HEK293 (cell line): ENCODE data around the gene EPB41L5.
A peak's percentile ranks its signal among the peaks of the same experiment; 100 is the strongest.
"Not testable (repeated sequence)": the region's sequence is repeated elsewhere in the genome, so short reads cannot be mapped to it uniquely, and the experiment has no call there.

ENCODE experiments used
- CTCF ChIA-PET: fragments of 350-600 bp; formaldehyde crosslinking; extraction: SDS; loops from one replicate; lab custom pipeline; 2021; ENCODE audit warnings: antibody characterized with exemption; lab: Yijun Ruan, JAX
- POLR2A ChIA-PET: fragments of 300-600 bp; formaldehyde crosslinking; extraction: SDS; loops from one replicate; lab custom pipeline; 2020; ENCODE audit warnings: antibody characterized with exemption, inconsistent platforms; lab: Yijun Ruan, JAX
- H3K27ac ChIP-seq: fragments of 200-500 bp; sonication (Bioruptor generic); 2 replicates; pipeline ENCODE4 v1.5.1; 2014; ENCODE audit warnings: low read depth, low read length, control low read depth, inconsistent platforms; ENCODE audit errors: extremely low read depth
- H3K36me3 ChIP-seq, 2 experiments: fragments of 200-500 bp in 1 of 2; sonication (Bioruptor generic) in 1 of 2; 1 replicate in 1 of 2; 2 replicates in 1 of 2; pipeline ENCODE4 v1.5.1; 2014 to 2017; ENCODE audit warnings: inconsistent platforms in 2 of 2, low read length in 2 of 2; ENCODE audit not compliant: control insufficient read depth in 2 of 2, insufficient read depth in 1 of 2
- H3K4me1 ChIP-seq: fragments of 200-500 bp; sonication (Bioruptor generic); 2 replicates; pipeline ENCODE4 v1.5.1; 2014; ENCODE audit warnings: mild to moderate bottlenecking, low read length, inconsistent platforms; ENCODE audit not compliant: control insufficient read depth, insufficient read depth
- H3K4me3 ChIP-seq: 2 replicates; pipeline ENCODE4 v1.5.1; 2011; ENCODE audit warnings: low read depth, mild to moderate bottlenecking, control low read depth, low read length, moderate library complexity
- H3K9me3 ChIP-seq: fragments of 200-500 bp; sonication (Bioruptor generic); 2 replicates; pipeline ENCODE4 v1.5.1; 2014; ENCODE audit warnings: low read depth, low read length, inconsistent platforms; ENCODE audit not compliant: control insufficient read depth, insufficient read depth
- BCL11B ChIP-seq: fragments of 450-650 bp; formaldehyde crosslinking; IDR thresholded peaks from 2 replicates; pipeline ENCODE4 v1.5.1; 2016; ENCODE audit warnings: low read depth, missing biosample characterization, missing genetic modification characterization
- HOXC10 ChIP-seq: sonication (generic); formaldehyde crosslinking; IDR thresholded peaks from 2 replicates; pipeline ENCODE4 v1.8.1; 2023; ENCODE audit warnings: mild to moderate bottlenecking, missing genetic modification reagents
- KLF7 ChIP-seq: fragments of 450-650 bp; formaldehyde crosslinking; IDR thresholded peaks from 2 replicates; pipeline ENCODE4 v1.5.1; 2016; ENCODE audit warnings: missing biosample characterization, missing genetic modification characterization, borderline replicate concordance
- MEIS1 ChIP-seq: sonication (generic); formaldehyde crosslinking; IDR thresholded peaks from 2 replicates; pipeline ENCODE4 v1.8.1; 2022; ENCODE audit warnings: missing genetic modification reagents, mild to moderate bottlenecking, borderline replicate concordance
- TCF7L2 ChIP-seq: IDR thresholded peaks from 2 replicates; pipeline ENCODE4 v1.6.1; 2011; ENCODE audit warnings: low read depth, mild to moderate bottlenecking, inconsistent platforms, low read length, moderate library complexity, borderline replicate concordance
- TRIM28 ChIP-seq: IDR thresholded peaks from 2 replicates; pipeline ENCODE4 v1.6.1; 2011; ENCODE audit warnings: low read length, control low read depth, borderline replicate concordance
- YY1 ChIP-seq: fragments of 450-650 bp; formaldehyde crosslinking; IDR thresholded peaks from 2 replicates; pipeline ENCODE4 v1.5.1; 2018; ENCODE audit warnings: missing biosample characterization, missing genetic modification characterization
- ZNF10 ChIP-seq: fragments of 450-650 bp; formaldehyde crosslinking; IDR thresholded peaks from 2 replicates; pipeline ENCODE4 v1.5.1; 2017; ENCODE audit warnings: missing biosample characterization, missing genetic modification characterization
- ZNF121 ChIP-seq: fragments of 450-650 bp; formaldehyde crosslinking; IDR thresholded peaks from 2 replicates; pipeline ENCODE4 v1.5.1; 2016; ENCODE audit warnings: missing biosample characterization, missing genetic modification characterization
- ZNF146 ChIP-seq: fragments of 450-650 bp; formaldehyde crosslinking; IDR thresholded peaks from 2 replicates; pipeline ENCODE4 v1.5.1; 2016; ENCODE audit warnings: missing biosample characterization, missing genetic modification characterization
- ZNF202 ChIP-seq: fragments of 450-650 bp; formaldehyde crosslinking; IDR thresholded peaks from 2 replicates; pipeline ENCODE4 v1.5.1; 2016; ENCODE audit warnings: missing biosample characterization, missing genetic modification characterization, borderline replicate concordance
- ZNF223 ChIP-seq: fragments of 450-650 bp; formaldehyde crosslinking; IDR thresholded peaks from 2 replicates; pipeline ENCODE4 v1.5.1; 2016; ENCODE audit warnings: missing biosample characterization, missing genetic modification characterization
- ZNF239 ChIP-seq: fragments of 450-650 bp; formaldehyde crosslinking; IDR thresholded peaks from 2 replicates; pipeline ENCODE4 v1.5.1; 2016; ENCODE audit warnings: missing biosample characterization, missing genetic modification characterization
- ZNF24 ChIP-seq: fragments of 450-650 bp; formaldehyde crosslinking; IDR thresholded peaks from 2 replicates; pipeline ENCODE4 v1.5.1; 2016; ENCODE audit warnings: missing biosample characterization, missing genetic modification characterization
- ZNF248 ChIP-seq: fragments of 450-650 bp; formaldehyde crosslinking; IDR thresholded peaks from 2 replicates; pipeline ENCODE4 v1.5.1; 2017; ENCODE audit warnings: missing biosample characterization, missing genetic modification characterization
- ZNF302 ChIP-seq: fragments of 450-650 bp; formaldehyde crosslinking; IDR thresholded peaks from 2 replicates; pipeline ENCODE4 v1.5.1; 2016; ENCODE audit warnings: missing biosample characterization, missing genetic modification characterization, low read depth
- ZNF354C ChIP-seq: fragments of 450-650 bp; formaldehyde crosslinking; IDR thresholded peaks from 2 replicates; pipeline ENCODE4 v1.5.1; 2016; ENCODE audit warnings: missing biosample characterization, missing genetic modification characterization, low read depth, borderline replicate concordance
- ZNF510 ChIP-seq: fragments of 450-650 bp; formaldehyde crosslinking; IDR thresholded peaks from 2 replicates; pipeline ENCODE4 v1.5.1; 2018; ENCODE audit warnings: mild to moderate bottlenecking, missing genetic modification characterization, missing biosample characterization; ENCODE audit not compliant: insufficient replicate concordance
- ZNF513 ChIP-seq: fragments of 450-650 bp; IDR thresholded peaks from 2 replicates; pipeline ENCODE4 v1.5.1; 2018; ENCODE audit warnings: missing biosample characterization, missing genetic modification characterization
- ZNF521 ChIP-seq: fragments of 450-650 bp; formaldehyde crosslinking; IDR thresholded peaks from 2 replicates; pipeline ENCODE4 v1.5.1; 2017; ENCODE audit warnings: missing biosample characterization, mild to moderate bottlenecking, missing genetic modification characterization
- ZNF561 ChIP-seq: fragments of 450-650 bp; IDR thresholded peaks from 2 replicates; pipeline ENCODE4 v1.5.1; 2018; ENCODE audit warnings: missing biosample characterization, missing genetic modification characterization, borderline replicate concordance
- ZNF580 ChIP-seq: fragments of 450-650 bp; formaldehyde crosslinking; IDR thresholded peaks from 2 replicates; pipeline ENCODE4 v1.5.1; 2016; ENCODE audit warnings: missing biosample characterization, missing genetic modification characterization
- ZNF654 ChIP-seq: fragments of 450-650 bp; formaldehyde crosslinking; IDR thresholded peaks from 2 replicates; pipeline ENCODE4 v1.5.1; 2016; ENCODE audit warnings: low read depth, missing biosample characterization, missing genetic modification characterization
- TF ChIP-seq, protein P1 (sequence below): fragments of 450-650 bp; formaldehyde crosslinking; conservative IDR thresholded peaks from 2 replicates; pipeline ENCODE4 v1.5.1; 2016; ENCODE audit warnings: low read depth, missing biosample characterization, missing genetic modification characterization

The EPB41L5 gene

GRCh38 chr2:120118018-120118417 lies 105.1 kb downstream of the EPB41L5 start:
- ChIA-PET POLR2A (no interaction called here), CTCF (interaction anchor here (0.6 kb wide), 1 partner anchor 1562 kb away, joined by 3 read pairs; no protein-coding TSS in a partner anchor)
- no peak overlapping the region for H3K27ac ChIP-seq
- H3K4me1 ChIP-seq = 0 out of 2 replicates have a peak, but pooled peaks cover 2% of the 10 kb centered on the region
- H3K9me3 ChIP-seq = no peaks in the 10 kb centered on the region
- peaks cover 0 to 4% of the 10 kb centered on the region in 2 experiments; a peak in 2 of 3 replicates for H3K36me3 ChIP-seq
- TF ChIP-seq ZNF302 (tag by site-specific recombination) (no peak), KLF7 (tag by site-specific recombination) (no peak), ZNF248 (tag by site-specific recombination) (no peak), ZNF510 (tag by site-specific recombination) (no peak), MEIS1 (CRISPR knock-in tag) (no peak), HOXC10 (CRISPR knock-in tag) (no peak), ZNF223 (tag by site-specific recombination) (no peak), ZNF121 (tag by site-specific recombination) (no peak), ZNF354C (tag by site-specific recombination) (no peak), ZNF561 (tag by site-specific recombination) (no peak), ZNF239 (tag by site-specific recombination) (no peak), ZNF521 (tag by site-specific recombination) (no peak), ZNF654 (no peak), TCF7L2 (no peak), YY1 (tag by site-specific recombination) (no peak), ZNF202 (no peak), ZNF10 (tag by site-specific recombination) (no peak)
- no peak overlapping the region for H3K4me3 ChIP-seq

- TF ChIP-seq ZNF24 (no peak), ZNF146 (peak; percentile 64; the same call in 1 of the 2 replicates), TRIM28 (no peak)
- Histone ChIP-seq H3K4me3 (no peak overlapping the region), H3K36me3 (peaks cover 0 to 4% of the 10 kb centered on the region in 2 experiments; a peak in 2 of 3 replicates), H3K4me1 (0 out of 2 replicates have a peak, but pooled peaks cover 2% of the 10 kb centered on the region), H3K27ac (no peak overlapping the region), H3K9me3 (no peaks in the 10 kb centered on the region)
- ChIA-PET POLR2A (no interaction called here), CTCF (no interaction called here)
Observed at GRCh38 chr2:120118471-120118870, 105.6 kb downstream of the EPB41L5 start.

GRCh38 chr2:120121337-120121736 lies 108.5 kb downstream of the EPB41L5 start:
- POLR2A ChIA-PET, H3K4me1 ChIP-seq, CTCF ChIA-PET, H3K4me3 ChIP-seq, H3K27ac ChIP-seq, H3K9me3 ChIP-seq, H3K36me3 ChIP-seq: not testable (repeated sequence)
- TF ChIP-seq ZNF146 = peak; percentile 68
- 0 out of 2 replicates have a peak, but pooled peaks have one; percentile 21 for TF ChIP-seq ZNF580 (tag by site-specific recombination)

DNA sequence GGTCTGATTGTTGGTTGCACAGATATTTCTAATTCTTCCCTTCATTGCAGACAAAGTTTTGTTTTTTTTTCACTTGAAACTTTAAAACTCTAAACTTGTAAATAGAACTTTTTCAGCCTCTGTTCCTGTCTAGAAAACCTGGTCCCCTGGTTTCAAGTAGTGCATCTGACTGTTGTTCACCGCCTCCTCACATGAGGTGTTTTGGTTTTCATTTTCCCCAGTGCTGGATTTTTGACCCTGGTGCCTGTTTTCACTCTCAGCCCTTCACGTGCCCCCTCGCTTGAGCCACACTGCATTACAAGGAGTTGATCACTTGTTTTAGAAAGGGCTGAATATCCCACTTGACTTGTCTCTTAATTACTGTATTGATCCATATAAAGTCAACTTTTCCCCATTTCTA lies 110.2 kb downstream of the EPB41L5 start:
- ChIA-PET POLR2A (interaction anchor here (0.7 kb wide), 1 partner anchor 466 kb away, joined by 6 read pairs; no protein-coding TSS in a partner anchor), CTCF (no interaction called here)
- Histone ChIP-seq H3K4me3 (no peak overlapping the region), H3K36me3 (peaks cover 4 to 6% of the 10 kb centered on the region in 2 experiments), H3K4me1 (no peaks in the 10 kb centered on the region), H3K27ac (no peak overlapping the region), H3K9me3 (no peaks in the 10 kb centered on the region)
- TF ChIP-seq, protein P1, sequence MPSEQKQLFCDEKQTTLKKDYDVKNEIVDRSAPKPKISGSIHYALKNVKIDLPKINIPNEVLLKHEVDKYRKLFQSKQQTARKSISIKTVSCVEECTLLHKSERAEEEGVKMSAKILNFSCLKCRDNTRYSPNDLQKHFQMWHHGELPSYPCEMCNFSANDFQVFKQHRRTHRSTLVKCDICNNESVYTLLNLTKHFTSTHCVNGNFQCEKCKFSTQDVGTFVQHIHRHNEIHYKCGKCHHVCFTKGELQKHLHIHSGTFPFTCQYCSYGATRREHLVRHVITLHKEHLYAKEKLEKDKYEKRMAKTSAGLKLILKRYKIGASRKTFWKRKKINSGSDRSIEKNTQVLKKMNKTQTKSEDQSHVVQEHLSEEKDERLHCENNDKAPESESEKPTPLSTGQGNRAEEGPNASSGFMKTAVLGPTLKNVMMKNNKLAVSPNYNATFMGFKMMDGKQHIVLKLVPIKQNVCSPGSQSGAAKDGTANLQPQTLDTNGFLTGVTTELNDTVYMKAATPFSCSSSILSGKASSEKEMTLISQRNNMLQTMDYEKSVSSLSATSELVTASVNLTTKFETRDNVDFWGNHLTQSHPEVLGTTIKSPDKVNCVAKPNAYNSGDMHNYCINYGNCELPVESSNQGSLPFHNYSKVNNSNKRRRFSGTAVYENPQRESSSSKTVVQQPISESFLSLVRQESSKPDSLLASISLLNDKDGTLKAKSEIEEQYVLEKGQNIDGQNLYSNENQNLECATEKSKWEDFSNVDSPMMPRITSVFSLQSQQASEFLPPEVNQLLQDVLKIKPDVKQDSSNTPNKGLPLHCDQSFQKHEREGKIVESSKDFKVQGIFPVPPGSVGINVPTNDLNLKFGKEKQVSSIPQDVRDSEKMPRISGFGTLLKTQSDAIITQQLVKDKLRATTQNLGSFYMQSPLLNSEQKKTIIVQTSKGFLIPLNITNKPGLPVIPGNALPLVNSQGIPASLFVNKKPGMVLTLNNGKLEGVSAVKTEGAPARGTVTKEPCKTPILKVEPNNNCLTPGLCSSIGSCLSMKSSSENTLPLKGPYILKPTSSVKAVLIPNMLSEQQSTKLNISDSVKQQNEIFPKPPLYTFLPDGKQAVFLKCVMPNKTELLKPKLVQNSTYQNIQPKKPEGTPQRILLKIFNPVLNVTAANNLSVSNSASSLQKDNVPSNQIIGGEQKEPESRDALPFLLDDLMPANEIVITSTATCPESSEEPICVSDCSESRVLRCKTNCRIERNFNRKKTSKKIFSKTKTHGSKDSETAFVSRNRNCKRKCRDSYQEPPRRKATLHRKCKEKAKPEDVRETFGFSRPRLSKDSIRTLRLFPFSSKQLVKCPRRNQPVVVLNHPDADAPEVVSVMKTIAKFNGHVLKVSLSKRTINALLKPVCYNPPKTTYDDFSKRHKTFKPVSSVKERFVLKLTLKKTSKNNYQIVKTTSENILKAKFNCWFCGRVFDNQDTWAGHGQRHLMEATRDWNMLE (tag by site-specific recombination) = no peak
- TF ChIP-seq BCL11B (tag by site-specific recombination) (no peak), ZNF24 (no peak), ZNF513 (tag by site-specific recombination) (no peak)
